ENCODE data around the gene ASB18.
"Not testable (repeated sequence)": the region's sequence is repeated elsewhere in the genome, so short reads cannot be mapped to it uniquely, and the experiment has no call there.

Gene ASB18

DNA sequence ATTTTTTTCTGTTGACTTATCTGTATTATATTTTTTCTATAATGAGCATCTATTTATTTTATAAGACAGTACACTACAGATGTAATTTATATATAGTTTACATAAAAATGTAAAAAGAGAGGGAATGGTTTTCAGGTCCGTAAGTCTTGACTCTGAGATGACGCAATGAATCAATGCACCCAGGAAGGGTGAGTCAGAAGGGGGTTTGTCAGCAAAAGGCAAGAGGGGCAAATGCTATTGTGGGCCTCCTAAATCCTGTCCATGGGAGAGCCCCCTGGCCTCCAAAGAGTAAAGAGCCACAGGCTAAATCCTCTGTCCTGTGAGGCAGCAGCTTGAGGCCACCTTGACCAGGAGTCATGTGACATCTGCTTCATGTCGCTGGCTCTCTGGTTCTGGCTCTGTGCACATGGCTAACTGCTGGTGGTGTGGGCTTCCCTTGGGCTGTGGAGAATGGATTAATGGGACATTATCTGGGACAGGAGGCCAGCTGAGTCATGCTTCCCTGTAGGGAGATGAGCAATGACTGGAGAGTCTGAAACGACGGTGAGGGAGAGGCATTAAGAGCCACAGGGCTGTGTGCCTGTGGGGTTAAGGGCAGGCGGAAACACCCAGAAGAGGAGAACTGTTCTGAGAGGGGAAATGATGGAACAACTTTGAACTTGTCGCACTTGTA lies 22.8 kb upstream of the ASB18 start:
- Histone ChIP-seq H3K9me3 (ENCODE audit: control insufficient read depth in 2 of 2, low read length in 2 of 2) (peaks cover 0 to 4% of the 10 kb centered on the region in 2 donors), H3K4me3 (ENCODE audit: low read length in 2 of 2) (no peak overlapping the region), H3K36me3 (ENCODE audit: control insufficient read depth in 2 of 2, insufficient read depth in 2 of 2, low read length in 2 of 2) (no peaks in the 10 kb centered on the region), H3K27me3 (ENCODE audit: control insufficient read depth in 1 of 2, insufficient read depth in 2 of 2, low read length in 2 of 2) (peaks cover 5 to 9% of the 10 kb centered on the region in 2 donors), H3K4me1 (ENCODE audit: control insufficient read depth, insufficient read depth, low read length) (no peaks in the 10 kb centered on the region), H3K9ac (ENCODE audit: low read length in 2 of 2) (no peak overlapping the region), H3K27ac (ENCODE audit: low read length) (no peak overlapping the region)

DNA sequence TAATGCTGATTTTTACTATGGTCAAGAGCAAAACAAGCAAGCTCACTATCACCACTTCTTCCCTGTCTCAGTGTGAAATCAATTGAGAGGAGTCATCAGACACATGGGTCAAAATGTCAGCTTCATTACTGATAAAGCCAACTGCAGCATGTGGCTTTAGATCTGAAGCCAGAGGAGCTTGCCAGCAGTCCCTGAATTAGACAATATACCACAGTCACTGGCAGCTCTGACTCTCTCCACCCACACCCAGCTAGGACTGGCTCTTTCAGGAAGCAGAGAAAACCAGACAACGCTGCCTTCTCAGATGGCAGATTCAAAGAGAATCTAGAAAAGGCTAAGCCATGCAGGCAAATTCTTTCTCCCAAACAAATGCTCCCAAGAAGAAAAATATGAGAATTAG lies 20.0 kb upstream of the ASB18 start:
- H3K27ac ChIP-seq (ENCODE audit: low read length): no peak overlapping the region
- no peak overlapping the region for H3K9ac ChIP-seq (ENCODE audit: low read length in 2 of 2)
- H3K4me1 ChIP-seq (ENCODE audit: control insufficient read depth, insufficient read depth, low read length): no peaks in the 10 kb centered on the region
- peaks cover 0 to 4% of the 10 kb centered on the region in 2 donors for H3K9me3 ChIP-seq (ENCODE audit: control insufficient read depth in 2 of 2, low read length in 2 of 2)
- no peak overlapping the region for H3K4me3 ChIP-seq (ENCODE audit: low read length in 2 of 2)
- peaks cover 2 to 3% of the 10 kb centered on the region in 2 donors for H3K27me3 ChIP-seq (ENCODE audit: control insufficient read depth in 1 of 2, insufficient read depth in 2 of 2, low read length in 2 of 2)
- no peaks in the 10 kb centered on the region for H3K36me3 ChIP-seq (ENCODE audit: control insufficient read depth in 2 of 2, insufficient read depth in 2 of 2, low read length in 2 of 2)

DNA sequence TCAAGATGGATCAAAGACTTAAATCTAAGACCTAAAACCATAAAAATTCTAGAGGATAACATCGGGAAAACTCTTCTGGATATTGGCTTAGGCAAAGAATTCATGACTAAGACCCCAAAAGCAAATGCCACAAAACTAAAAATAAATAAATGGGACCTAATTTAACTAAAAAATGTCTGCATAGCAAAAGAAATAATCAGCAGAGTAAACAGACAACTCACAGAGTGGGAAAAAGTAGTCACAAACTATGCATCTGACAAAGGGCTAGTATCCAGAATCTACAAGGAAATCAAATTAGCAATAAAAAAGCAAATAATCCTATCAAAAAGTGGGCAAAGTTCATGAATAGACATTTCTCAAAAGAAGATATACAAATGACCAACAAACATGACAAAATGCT lies 18.2 kb upstream of the ASB18 start:
- H3K36me3 ChIP-seq (ENCODE audit: control insufficient read depth in 2 of 2, insufficient read depth in 2 of 2, low read length in 2 of 2): no peaks in the 10 kb centered on the region

DNA sequence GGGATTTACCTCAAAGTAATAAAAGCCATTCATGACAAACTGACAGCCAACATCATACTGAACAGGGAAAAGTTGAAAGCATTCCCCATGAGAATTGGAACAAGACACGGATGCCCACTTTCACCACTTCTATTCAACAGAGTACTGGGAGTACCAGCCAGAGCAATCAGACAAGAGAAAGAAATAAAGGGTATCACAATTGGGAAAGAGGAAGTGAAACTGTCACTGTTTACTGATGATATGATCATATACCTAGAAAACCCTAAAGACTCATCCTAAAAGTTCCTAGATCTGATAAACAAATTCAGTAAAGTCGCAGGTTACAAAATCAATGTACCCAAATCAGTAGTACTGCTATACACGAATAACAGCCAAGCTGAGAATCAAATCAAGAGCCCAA lies 17.2 kb upstream of the ASB18 start:
- Histone ChIP-seq H3K4me3 (ENCODE audit: low read length in 2 of 2) (no peak overlapping the region), H3K9ac (ENCODE audit: low read length in 2 of 2) (no peak overlapping the region), H3K36me3 (ENCODE audit: control insufficient read depth in 2 of 2, insufficient read depth in 2 of 2, low read length in 2 of 2) (no peaks in the 10 kb centered on the region), H3K27me3 (ENCODE audit: control insufficient read depth in 1 of 2, insufficient read depth in 2 of 2, low read length in 2 of 2) (no peaks in the 10 kb centered on the region), H3K27ac (ENCODE audit: low read length) (no peak overlapping the region), H3K9me3 (ENCODE audit: control insufficient read depth in 2 of 2, low read length in 2 of 2) (peaks cover 4% of the 10 kb centered on the region in 2 donors), H3K4me1 (ENCODE audit: control insufficient read depth, insufficient read depth, low read length) (no peaks in the 10 kb centered on the region)

More for the DNA sequence above, 18.2 kb upstream of the ASB18 start:
- Histone ChIP-seq H3K27ac (ENCODE audit: low read length) (no peak overlapping the region), H3K4me1 (ENCODE audit: control insufficient read depth, insufficient read depth, low read length) (no peaks in the 10 kb centered on the region), H3K4me3 (ENCODE audit: low read length in 2 of 2) (no peak overlapping the region), H3K9me3 (ENCODE audit: control insufficient read depth in 2 of 2, low read length in 2 of 2) (peaks cover 4% of the 10 kb centered on the region in 2 donors), H3K9ac (ENCODE audit: low read length in 2 of 2) (no peak overlapping the region), H3K27me3 (ENCODE audit: control insufficient read depth in 1 of 2, insufficient read depth in 2 of 2, low read length in 2 of 2) (peaks cover 0 to 3% of the 10 kb centered on the region in 2 donors)

DNA sequence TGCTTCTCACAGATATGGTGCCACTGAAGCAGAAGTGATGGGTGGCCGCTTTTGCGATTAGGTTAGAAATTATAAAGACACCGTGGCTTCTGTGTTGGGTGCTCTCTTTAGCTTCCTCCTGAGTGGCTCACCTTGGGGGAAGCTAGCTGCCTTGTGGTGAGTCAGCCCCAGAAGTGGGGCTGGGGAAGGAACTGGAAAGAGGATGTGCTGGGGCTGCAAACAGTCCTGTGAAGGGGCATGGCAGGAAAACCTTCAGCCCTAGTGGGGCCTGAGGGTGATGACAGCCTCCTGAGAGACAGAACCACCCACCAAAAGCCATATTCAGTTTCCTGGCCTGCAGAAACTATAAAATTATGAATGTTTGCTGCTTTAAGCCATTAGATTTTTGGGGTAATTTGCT lies 8.9 kb upstream of the ASB18 start:
- Histone ChIP-seq H3K9me3 (ENCODE audit: control insufficient read depth in 2 of 2, low read length in 2 of 2) (peaks cover 2% of the 10 kb centered on the region in 2 donors), H3K36me3 (ENCODE audit: control insufficient read depth in 2 of 2, insufficient read depth in 2 of 2, low read length in 2 of 2) (no peaks in the 10 kb centered on the region), H3K9ac (ENCODE audit: low read length in 2 of 2) (no peak overlapping the region), H3K27me3 (ENCODE audit: control insufficient read depth in 1 of 2, insufficient read depth in 2 of 2, low read length in 2 of 2) (peaks cover 0 to 2% of the 10 kb centered on the region in 2 donors), H3K4me3 (ENCODE audit: low read length in 2 of 2) (no peak overlapping the region), H3K27ac (ENCODE audit: low read length) (no peak overlapping the region), H3K4me1 (ENCODE audit: control insufficient read depth, insufficient read depth, low read length) (no peaks in the 10 kb centered on the region)

DNA sequence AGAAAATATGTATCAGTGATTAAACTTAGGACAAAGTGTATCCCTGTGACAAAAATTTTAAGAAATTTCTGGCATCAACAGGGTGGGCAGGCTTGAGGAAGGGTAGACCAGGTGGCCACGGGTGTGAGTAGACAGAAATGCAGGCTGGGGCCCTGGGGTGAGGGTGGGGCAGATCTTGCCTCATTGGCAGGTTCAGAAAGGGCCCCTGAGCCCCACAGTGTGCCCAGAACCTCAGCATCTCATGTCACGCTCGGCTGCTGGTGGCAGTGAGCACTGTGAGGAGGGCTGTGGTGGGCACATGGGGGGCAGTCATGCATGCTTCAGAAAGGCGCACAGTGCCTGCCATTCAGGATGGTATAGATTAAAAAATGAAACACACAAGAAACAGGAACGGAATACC lies 7.6 kb upstream of the ASB18 start:
- Histone ChIP-seq H3K27ac (ENCODE audit: low read length) (no peak overlapping the region), H3K4me3 (ENCODE audit: low read length in 2 of 2) (no peak overlapping the region), H3K27me3 (ENCODE audit: control insufficient read depth in 1 of 2, insufficient read depth in 2 of 2, low read length in 2 of 2) (peaks cover 0 to 2% of the 10 kb centered on the region in 2 donors), H3K9me3 (ENCODE audit: control insufficient read depth in 2 of 2, low read length in 2 of 2) (peaks cover 0 to 2% of the 10 kb centered on the region in 2 donors), H3K36me3 (ENCODE audit: control insufficient read depth in 2 of 2, insufficient read depth in 2 of 2, low read length in 2 of 2) (no peaks in the 10 kb centered on the region), H3K9ac (ENCODE audit: low read length in 2 of 2) (no peak overlapping the region), H3K4me1 (ENCODE audit: control insufficient read depth, insufficient read depth, low read length) (no peaks in the 10 kb centered on the region)

DNA sequence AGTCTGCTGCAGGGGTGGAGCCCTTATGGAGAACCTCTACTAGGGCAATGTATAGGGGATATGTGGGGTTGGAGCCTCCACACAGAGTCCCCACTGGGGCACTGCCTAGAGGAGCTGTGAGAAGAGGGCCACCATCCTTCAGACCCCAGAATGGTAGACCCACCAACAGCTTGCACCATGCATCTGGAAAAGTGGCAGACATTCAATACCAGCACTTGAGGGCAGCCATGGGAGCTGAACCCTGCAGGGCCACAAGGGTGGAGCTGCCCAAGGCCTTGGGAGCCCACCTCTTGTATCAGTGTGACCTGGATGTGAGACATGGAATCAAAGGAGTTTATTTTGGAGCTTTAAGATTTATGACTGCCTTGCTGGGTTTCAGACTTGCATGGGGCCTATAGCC lies 5.7 kb upstream of the ASB18 start:
- not testable (repeated sequence) for H3K4me3 ChIP-seq (ENCODE audit: low read length in 2 of 2); H3K4me1 ChIP-seq (ENCODE audit: control insufficient read depth, insufficient read depth, low read length); H3K27me3 ChIP-seq (ENCODE audit: control insufficient read depth in 1 of 2, insufficient read depth in 2 of 2, low read length in 2 of 2); H3K27ac ChIP-seq (ENCODE audit: low read length); H3K9me3 ChIP-seq (ENCODE audit: control insufficient read depth in 2 of 2, low read length in 2 of 2); H3K9ac ChIP-seq (ENCODE audit: low read length in 2 of 2); H3K36me3 ChIP-seq (ENCODE audit: control insufficient read depth in 2 of 2, insufficient read depth in 2 of 2, low read length in 2 of 2)

DNA sequence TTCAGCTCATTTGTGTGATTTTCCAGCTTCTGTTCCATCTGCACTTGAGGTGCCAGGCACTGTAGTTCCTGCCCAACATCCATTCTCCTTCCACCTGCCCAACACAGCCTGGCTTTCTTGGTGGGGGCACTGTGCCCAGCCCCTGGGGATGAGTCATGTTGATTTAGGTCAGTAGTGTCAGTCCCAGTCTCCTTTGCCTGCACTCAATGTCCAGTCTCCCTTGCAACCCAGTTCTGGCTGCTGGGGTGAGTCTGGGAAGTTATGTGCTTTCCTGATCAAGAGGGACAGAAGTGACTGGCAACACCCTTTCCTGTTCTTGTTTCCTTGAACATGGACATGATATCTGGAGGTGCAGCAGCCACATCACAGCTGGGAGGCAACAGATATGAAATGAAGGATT lies 1.5 kb upstream of the ASB18 start:
- Histone ChIP-seq H3K27me3 (ENCODE audit: control insufficient read depth in 1 of 2, insufficient read depth in 2 of 2, low read length in 2 of 2) (peaks cover 6 to 12% of the 10 kb centered on the region in 2 donors), H3K4me1 (ENCODE audit: control insufficient read depth, insufficient read depth, low read length) (no peaks in the 10 kb centered on the region), H3K9ac (ENCODE audit: low read length in 2 of 2) (no peak overlapping the region), H3K9me3 (ENCODE audit: control insufficient read depth in 2 of 2, low read length in 2 of 2) (no peaks in the 10 kb centered on the region), H3K36me3 (ENCODE audit: control insufficient read depth in 2 of 2, insufficient read depth in 2 of 2, low read length in 2 of 2) (no peaks in the 10 kb centered on the region), H3K4me3 (ENCODE audit: low read length in 2 of 2) (no peak overlapping the region), H3K27ac (ENCODE audit: low read length) (no peak overlapping the region)

DNA sequence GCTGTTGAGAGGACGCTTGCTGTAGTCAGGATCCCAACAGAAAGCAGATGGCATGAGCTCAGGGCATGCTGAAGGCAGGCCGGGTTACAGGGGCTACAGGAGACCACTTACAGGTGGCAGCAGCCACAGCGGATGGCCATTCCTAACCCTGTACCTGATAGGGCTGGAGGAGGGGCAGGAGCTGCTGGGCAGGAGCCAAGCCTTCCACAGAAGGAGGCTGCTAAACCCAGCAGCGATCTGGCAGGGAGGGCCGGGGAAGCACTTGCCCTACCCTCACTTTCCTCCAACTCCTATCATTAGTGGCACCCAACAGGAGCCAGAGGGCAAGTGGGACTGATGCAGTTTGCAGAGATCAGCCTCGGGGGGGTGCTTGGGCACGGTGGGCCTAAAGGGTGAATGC lies 2.0 kb downstream of the ASB18 start:
- peaks cover 7 to 32% of the 10 kb centered on the region in 2 donors for H3K27me3 ChIP-seq (ENCODE audit: control insufficient read depth in 1 of 2, insufficient read depth in 2 of 2, low read length in 2 of 2)
- no peaks in the 10 kb centered on the region for H3K4me1 ChIP-seq (ENCODE audit: control insufficient read depth, insufficient read depth, low read length)
- H3K36me3 ChIP-seq (ENCODE audit: control insufficient read depth in 2 of 2, insufficient read depth in 2 of 2, low read length in 2 of 2): no peaks in the 10 kb centered on the region
- H3K9me3 ChIP-seq (ENCODE audit: control insufficient read depth in 2 of 2, low read length in 2 of 2): no peaks in the 10 kb centered on the region
- no peak overlapping the region for H3K27ac ChIP-seq (ENCODE audit: low read length)
- H3K4me3 ChIP-seq (ENCODE audit: low read length in 2 of 2): no peak overlapping the region
- no peak overlapping the region for H3K9ac ChIP-seq (ENCODE audit: low read length in 2 of 2)

DNA sequence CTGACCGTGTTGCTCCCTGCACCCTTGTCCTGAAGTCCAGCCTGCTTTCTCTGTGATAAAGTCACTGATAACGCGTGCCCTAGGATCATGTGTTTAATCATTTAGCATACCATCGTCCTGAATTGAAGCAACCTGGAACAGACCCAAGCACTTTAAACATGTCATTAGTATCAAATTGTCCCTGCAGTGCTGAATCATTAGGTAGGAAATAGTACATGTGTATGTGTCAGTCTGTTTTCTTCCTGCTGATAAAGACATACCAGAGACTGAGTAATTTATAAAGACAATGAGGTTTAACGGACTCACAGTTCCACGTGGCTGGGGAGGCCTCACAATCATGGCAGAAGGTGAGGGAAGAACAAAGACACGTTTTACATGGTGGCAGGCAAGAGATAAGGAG lies 2.8 kb downstream of the ASB18 start:
- no peak overlapping the region for H3K9ac ChIP-seq (ENCODE audit: low read length in 2 of 2)
- H3K4me1 ChIP-seq (ENCODE audit: control insufficient read depth, insufficient read depth, low read length): no peaks in the 10 kb centered on the region
- H3K27me3 ChIP-seq (ENCODE audit: control insufficient read depth in 1 of 2, insufficient read depth in 2 of 2, low read length in 2 of 2): peaks cover 7 to 31% of the 10 kb centered on the region in 2 donors
- no peak overlapping the region for H3K4me3 ChIP-seq (ENCODE audit: low read length in 2 of 2)
- H3K9me3 ChIP-seq (ENCODE audit: control insufficient read depth in 2 of 2, low read length in 2 of 2): no peaks in the 10 kb centered on the region
- H3K36me3 ChIP-seq (ENCODE audit: control insufficient read depth in 2 of 2, insufficient read depth in 2 of 2, low read length in 2 of 2): no peaks in the 10 kb centered on the region
- no peak overlapping the region for H3K27ac ChIP-seq (ENCODE audit: low read length)

DNA sequence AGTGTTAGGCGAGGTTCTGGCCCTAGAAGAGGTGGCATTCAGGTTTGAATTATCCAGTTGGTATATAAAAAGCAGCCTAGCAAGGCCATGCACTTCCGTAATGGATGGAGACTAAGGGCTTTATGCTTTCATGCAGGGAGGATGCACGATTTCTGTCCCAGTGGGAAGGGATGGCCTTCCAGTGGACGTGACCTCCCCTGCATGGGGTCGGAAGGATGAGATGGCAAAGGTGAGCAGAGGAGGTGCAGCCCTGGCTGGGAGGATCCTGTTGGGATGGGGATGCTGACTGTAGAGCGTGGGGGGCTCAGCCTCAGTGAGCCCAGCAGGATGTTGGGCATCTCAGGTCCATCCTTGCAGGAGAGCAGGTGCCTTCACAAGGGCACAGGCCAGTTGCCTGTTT lies 4.8 kb downstream of the ASB18 start:
- H3K27ac ChIP-seq (ENCODE audit: low read length): no peak overlapping the region
- no peaks in the 10 kb centered on the region for H3K36me3 ChIP-seq (ENCODE audit: control insufficient read depth in 2 of 2, insufficient read depth in 2 of 2, low read length in 2 of 2)
- H3K9ac ChIP-seq (ENCODE audit: low read length in 2 of 2): no peak overlapping the region
- no peaks in the 10 kb centered on the region for H3K4me1 ChIP-seq (ENCODE audit: control insufficient read depth, insufficient read depth, low read length)
- no peak overlapping the region for H3K4me3 ChIP-seq (ENCODE audit: low read length in 2 of 2)
- peaks cover 10 to 24% of the 10 kb centered on the region in 2 donors for H3K27me3 ChIP-seq (ENCODE audit: control insufficient read depth in 1 of 2, insufficient read depth in 2 of 2, low read length in 2 of 2)
- no peaks in the 10 kb centered on the region for H3K9me3 ChIP-seq (ENCODE audit: control insufficient read depth in 2 of 2, low read length in 2 of 2)

Measured in stomach smooth muscle (tissue), 2 donors.